Upper lobe of left lung (tissue), 4 donors: ENCODE data around the gene ASZ1.

Experiments
- CTCF ChIP-seq, 6 experiments: fragments of 450-650 bp in 4 of 6; fragments of 200-600 bp in 2 of 6; sonication (generic) in 2 of 6; IDR thresholded peaks; one replicate each; pipeline ENCODE4 v1.5.1; 2016 to 2019; ENCODE audit warnings: antibody characterized with exemption in 6 of 6
- POLR2A ChIP-seq, 4 donors: fragments of 450-650 bp; IDR thresholded peaks; one replicate each; pipeline ENCODE4 v1.5.1; 2016 to 2017; ENCODE audit warnings: antibody characterized with exemption in 4 of 4, mild to moderate bottlenecking in 2 of 4

GRCh38 chr7:117381362-117381761 is 45.9 kb downstream of the ASZ1 start:
- no peak for TF ChIP-seq CTCF (IDR thresholded peaks at IDR 0.05)
- no peak for TF ChIP-seq POLR2A (IDR thresholded peaks at IDR 0.05)
